ENCODE measurements around the gene MTMR6. TPM values are rescaled to one million over a fixed set of nuclear protein-coding genes. Genes with fewer than 3 reads are reported as not detected.

The MTMR6 gene
- polyA plus RNA-seq, 1 donor (not counting 4 experiments of a cell fraction or from before 2014, with no cell fraction given), result 20.3 TPM

- peaks cover 4% of the 10 kb centered on the region for H3K27me3 ChIP-seq (ENCODE audit: control insufficient read depth, extremely low read depth, insufficient read depth, low read length)
- H3K27ac ChIP-seq (ENCODE audit: control insufficient read depth, insufficient read depth, low read length), result no peak overlapping the region
- no peak overlapping the region for H3K9ac ChIP-seq (ENCODE audit: control insufficient read depth, extremely low read depth, insufficient read depth, low read length)
- H4K20me1 ChIP-seq (ENCODE audit: control insufficient read depth, extremely low read depth, insufficient read depth, low read length), result no peaks in the 10 kb centered on the region
- DNase-seq (ENCODE audit: low read depth, low spot score) (no peak), FAIRE-seq (no peak)
- H3K9me1 ChIP-seq (ENCODE audit: control insufficient read depth, extremely low read depth, insufficient read depth, low read length), result no peaks in the 10 kb centered on the region
- H2AFZ ChIP-seq (ENCODE audit: control insufficient read depth, low read length), result no peak overlapping the region
- peaks cover 4% of the 10 kb centered on the region for H3K4me1 ChIP-seq (ENCODE audit: control insufficient read depth, extremely low read depth, insufficient read depth, low read length)
- no peaks in the 10 kb centered on the region for H3K9me3 ChIP-seq (ENCODE audit: control insufficient read depth, low read depth, low read length)
- TF ChIP-seq EZH2 (IDR thresholded peaks at IDR 0.05; ENCODE audit: low read length), result no peak
- TF ChIP-seq, protein P1, sequence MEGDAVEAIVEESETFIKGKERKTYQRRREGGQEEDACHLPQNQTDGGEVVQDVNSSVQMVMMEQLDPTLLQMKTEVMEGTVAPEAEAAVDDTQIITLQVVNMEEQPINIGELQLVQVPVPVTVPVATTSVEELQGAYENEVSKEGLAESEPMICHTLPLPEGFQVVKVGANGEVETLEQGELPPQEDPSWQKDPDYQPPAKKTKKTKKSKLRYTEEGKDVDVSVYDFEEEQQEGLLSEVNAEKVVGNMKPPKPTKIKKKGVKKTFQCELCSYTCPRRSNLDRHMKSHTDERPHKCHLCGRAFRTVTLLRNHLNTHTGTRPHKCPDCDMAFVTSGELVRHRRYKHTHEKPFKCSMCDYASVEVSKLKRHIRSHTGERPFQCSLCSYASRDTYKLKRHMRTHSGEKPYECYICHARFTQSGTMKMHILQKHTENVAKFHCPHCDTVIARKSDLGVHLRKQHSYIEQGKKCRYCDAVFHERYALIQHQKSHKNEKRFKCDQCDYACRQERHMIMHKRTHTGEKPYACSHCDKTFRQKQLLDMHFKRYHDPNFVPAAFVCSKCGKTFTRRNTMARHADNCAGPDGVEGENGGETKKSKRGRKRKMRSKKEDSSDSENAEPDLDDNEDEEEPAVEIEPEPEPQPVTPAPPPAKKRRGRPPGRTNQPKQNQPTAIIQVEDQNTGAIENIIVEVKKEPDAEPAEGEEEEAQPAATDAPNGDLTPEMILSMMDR (optimal IDR thresholded peaks at IDR 0.05 in 1 of 3, IDR thresholded peaks at IDR 0.05 in 1 of 3, conservative IDR thresholded peaks at IDR 0.05 in 1 of 3; ENCODE audit: extremely low read depth in 1 of 3, insufficient read depth in 2 of 3, low read length in 3 of 3), result no peak
- H3K36me3 ChIP-seq (ENCODE audit: control insufficient read depth in 2 of 2, extremely low read depth in 1 of 2, insufficient read depth in 2 of 2, low read length in 2 of 2), result no peaks in the 10 kb centered on the region
- no peak overlapping the region for H3K4me2 ChIP-seq (ENCODE audit: control insufficient read depth, extremely low read depth, insufficient read depth, low read depth, low read length)
- dilution Hi-C loops (cut with MboI; ENCODE audit: extremely low pct_ligation_motif_present, low sequenced_read_pairs), result no loop called here
- H3K79me2 ChIP-seq (ENCODE audit: control insufficient read depth, insufficient read depth, low read length), result peaks cover 5% of the 10 kb centered on the region
- H3K4me3 ChIP-seq (ENCODE audit: control insufficient read depth in 2 of 3, extremely low read depth in 1 of 3, insufficient read depth in 2 of 3, low read depth in 1 of 3, low read length in 3 of 3), result no peak overlapping the region
These were observed 4.4 kb upstream of the MTMR6 start for GRCh38 chr13:25291691-25292090.

GRCh38 chr13:25288966-25289365 lies 1.7 kb upstream of the MTMR6 start:
- Histone ChIP-seq H3K4me1 (ENCODE audit: control insufficient read depth, extremely low read depth, insufficient read depth, low read length) (peaks cover 10% of the 10 kb centered on the region), H3K9me3 (ENCODE audit: control insufficient read depth, low read depth, low read length) (no peaks in the 10 kb centered on the region), H3K9ac (ENCODE audit: control insufficient read depth, extremely low read depth, insufficient read depth, low read length) (no peak overlapping the region), H3K27me3 (ENCODE audit: control insufficient read depth, extremely low read depth, insufficient read depth, low read length) (no peaks in the 10 kb centered on the region), H3K9me1 (ENCODE audit: control insufficient read depth, extremely low read depth, insufficient read depth, low read length) (no peaks in the 10 kb centered on the region), H3K36me3 (ENCODE audit: control insufficient read depth in 2 of 2, extremely low read depth in 1 of 2, insufficient read depth in 2 of 2, low read length in 2 of 2) (no peaks in the 10 kb centered on the region), H2AFZ (ENCODE audit: control insufficient read depth, low read length) (peak overlapping the region; percentile 45), H3K4me3 (ENCODE audit: control insufficient read depth in 2 of 3, extremely low read depth in 1 of 3, insufficient read depth in 2 of 3, low read depth in 1 of 3, low read length in 3 of 3) (no peak overlapping the region), H3K27ac (ENCODE audit: control insufficient read depth, insufficient read depth, low read length) (no peak overlapping the region), H3K79me2 (ENCODE audit: control insufficient read depth, insufficient read depth, low read length) (peaks cover 32% of the 10 kb centered on the region), H3K4me2 (ENCODE audit: control insufficient read depth, extremely low read depth, insufficient read depth, low read depth, low read length) (no peak overlapping the region), H4K20me1 (ENCODE audit: control insufficient read depth, extremely low read depth, insufficient read depth, low read length) (no peaks in the 10 kb centered on the region)
- dilution Hi-C loops (cut with MboI; ENCODE audit: extremely low pct_ligation_motif_present, low sequenced_read_pairs), result no loop called here
- DNase-seq (ENCODE audit: low read depth, low spot score) (no peak), FAIRE-seq (no peak)
- TF ChIP-seq EZH2 (IDR thresholded peaks at IDR 0.05; ENCODE audit: low read length), result no peak
- TF ChIP-seq, protein P1 (optimal IDR thresholded peaks at IDR 0.05 in 1 of 3, IDR thresholded peaks at IDR 0.05 in 1 of 3, conservative IDR thresholded peaks at IDR 0.05 in 1 of 3; ENCODE audit: extremely low read depth in 1 of 3, insufficient read depth in 2 of 3, low read length in 3 of 3), result no peak
